CD14-positive monocyte (primary cell): ENCODE results near the gene IL11RA. TPM values are rescaled to one million over a fixed set of nuclear protein-coding genes. Genes with fewer than 3 reads are reported as not detected.

Experiments
- DNase-seq, 3 donors: peaks; one replicate each; pipeline ENCODE4 v3.0.0-alpha.2; 2011 to 2022
- H2AFZ ChIP-seq: 2 replicates; pipeline ENCODE4 v1.6.0; 2012; ENCODE audit warnings: mild to moderate bottlenecking, low read depth, low read length, inconsistent platforms; ENCODE audit not compliant: insufficient read depth, poor library complexity, severe bottlenecking
- H3K27ac ChIP-seq, 2 donors: 1 replicate in 1 of 2; 2 replicates in 1 of 2; pipeline ENCODE4 v1.5.1; 2012 to 2013; ENCODE audit warnings: low read length in 2 of 2, control low read depth in 1 of 2, inconsistent platforms in 1 of 2, low read depth in 1 of 2, mild to moderate bottlenecking in 1 of 2
- H3K27me3 ChIP-seq, 2 donors: one replicate each; pipeline versions ENCODE4 v1.6.0 to v1.6.1; 2011 to 2013; ENCODE audit warnings: low read length in 2 of 2; ENCODE audit not compliant: control insufficient read depth in 2 of 2, insufficient read depth in 2 of 2
- H3K36me3 ChIP-seq, 2 donors: replicated peaks in 1 of 2; 1 replicate in 1 of 2; 2 replicates in 1 of 2; pipeline versions ENCODE4 v1.5.1 to v1.6.1; 2012 to 2013; ENCODE audit warnings: low read length in 2 of 2, control low read depth in 1 of 2, inconsistent platforms in 1 of 2, mild to moderate bottlenecking in 1 of 2; ENCODE audit not compliant: insufficient read depth in 2 of 2, control insufficient read depth in 1 of 2
- H3K4me1 ChIP-seq, 2 donors: 1 replicate in 1 of 2; 2 replicates in 1 of 2; pipeline versions ENCODE4 v1.5.1 to v1.6.1; 2012 to 2013; ENCODE audit warnings: low read length in 2 of 2, control low read depth in 1 of 2, inconsistent platforms in 1 of 2, mild to moderate bottlenecking in 1 of 2, moderate library complexity in 1 of 2; ENCODE audit not compliant: insufficient read depth in 2 of 2, control insufficient read depth in 1 of 2
- H3K4me2 ChIP-seq: replicated peaks from 2 replicates; pipeline ENCODE3; 2012; ENCODE audit warnings: low read length, moderate library complexity, mild to moderate bottlenecking; ENCODE audit not compliant: poor library complexity, severe bottlenecking; ENCODE audit errors: extremely low read depth
- H3K4me3 ChIP-seq, 3 experiments: fragments of 200-600 bp in 1 of 3; sonication (generic) in 1 of 3; replicated peaks in 1 of 3; 1 replicate in 2 of 3; 2 replicates in 1 of 3; pipeline ENCODE4 v1.5.1; 2011 to 2013; ENCODE audit warnings: low read length in 3 of 3, mild to moderate bottlenecking in 3 of 3, control low read depth in 2 of 3, low read depth in 2 of 3, inconsistent platforms in 1 of 3, moderate library complexity in 1 of 3
- H3K79me2 ChIP-seq: 2 replicates; pipeline ENCODE4 v1.6.0; 2012; ENCODE audit warnings: mild to moderate bottlenecking, control low read depth, inconsistent platforms, low read length, moderate library complexity; ENCODE audit not compliant: insufficient read depth
- H3K9ac ChIP-seq: 2 replicates; pipeline ENCODE4 v1.6.0; 2017; ENCODE audit warnings: low read length, mild to moderate bottlenecking; ENCODE audit not compliant: insufficient read depth, poor library complexity, severe bottlenecking
- H3K9me3 ChIP-seq, 2 donors: replicated peaks in 1 of 2; 1 replicate in 1 of 2; 2 replicates in 1 of 2; pipeline versions ENCODE4 v1.5.1 to v1.6.1; 2012 to 2013; ENCODE audit warnings: low read length in 2 of 2, control low read depth in 1 of 2; ENCODE audit not compliant: control insufficient read depth in 1 of 2, insufficient read depth in 1 of 2
- H4K20me1 ChIP-seq: 2 replicates; pipeline ENCODE4 v1.6.0; 2012; ENCODE audit warnings: mild to moderate bottlenecking, low read length, control low read depth, moderate library complexity; ENCODE audit not compliant: insufficient read depth
- H3K27ac Mint-ChIP-seq, 7 donors: one replicate each; pipeline ENCODE4 v1.8.0; 2020; ENCODE audit warnings: mild to moderate bottlenecking in 7 of 7, mixed read lengths in 7 of 7, moderate library complexity in 6 of 7, inconsistent platforms in 2 of 7
- H3K27me3 Mint-ChIP-seq, 3 donors: one replicate each; pipeline ENCODE4 v1.8.0; 2021 to 2022; ENCODE audit warnings: low read depth in 3 of 3, mild to moderate bottlenecking in 3 of 3, mixed read lengths in 3 of 3, moderate library complexity in 3 of 3, inconsistent platforms in 1 of 3
- H3K36me3 Mint-ChIP-seq, 2 donors: one replicate each; pipeline ENCODE4 v1.8.0; 2020; ENCODE audit warnings: mixed read lengths in 2 of 2, inconsistent platforms in 1 of 2, mild to moderate bottlenecking in 1 of 2
- H3K4me1 Mint-ChIP-seq: one replicate; pipeline ENCODE4 v1.8.0; 2020; ENCODE audit warnings: mild to moderate bottlenecking, mixed read lengths
- H3K4me3 Mint-ChIP-seq, 2 donors: one replicate each; pipeline ENCODE4 v1.8.0; 2020; ENCODE audit warnings: mild to moderate bottlenecking in 2 of 2, mixed read lengths in 2 of 2, moderate library complexity in 1 of 2
- H3K9me3 Mint-ChIP-seq, 7 donors: one replicate each; pipeline ENCODE4 v1.8.0; 2020 to 2022; ENCODE audit warnings: mixed read lengths in 7 of 7, mild to moderate bottlenecking in 6 of 7, moderate library complexity in 6 of 7, inconsistent platforms in 2 of 7
- CTCF ChIP-seq: fragments of 200-600 bp; IDR thresholded peaks from one replicate; pipeline ENCODE4 v1.8.0; 2022; ENCODE audit warnings: antibody characterized with exemption, mild to moderate bottlenecking
- WGBS: methylation state at CpG from one replicate; pipeline ENCODE4 v1.1.5; 2013; ENCODE audit warnings: missing lambda C conversion rate; ENCODE audit not compliant: insufficient coverage; 5-methylcytosine and 5-hydroxymethylcytosine counted together
- intact Hi-C, 2 donors: fragments of 100-400 bp; cut with micrococcal nuclease; formaldehyde crosslinking; loops; one replicate each; pipeline versions ENCODE4 v1.15.0 to v1.15.1; 2023
- polyA plus RNA-seq, 3 donors: library from polyadenylated mRNA; depleted of rRNA in 1 of 3; unstranded in 2 of 3; stranded (reverse) in 1 of 3; fragments of 300-500 nt in 2 of 3; fragments of >200 nt in 1 of 3; fragmentation: Illumina TruSeq in 2 of 3; gene quantifications; 1 replicate in 2 of 3; 2 replicates in 1 of 3; pipeline ENCODE4 v1.2.3, GENCODE V29; 2012 to 2021

IL11RA gene
- polyA plus RNA-seq, 3 donors: 2.8 to 39.1 (median 4.1) TPM

- no peaks in the 10 kb centered on the region for H3K27me3 Mint-ChIP-seq
- WGBS: 1% methylated on average over 41 of the region's 43 CpGs
- peak within 1 kb of the TSS; percentile 78 to 93 (median 87) for H3K27ac Mint-ChIP-seq
- intact Hi-C loops: no loop called here
- Histone ChIP-seq H3K9ac (peak within 1 kb of the TSS; percentile 77), H3K4me3 (peak within 1 kb of the TSS; percentile 83 to 90 (median 85)), H3K9me3 (no peaks in the 10 kb centered on the region), H3K36me3 (peaks cover 18 to 30% of the 10 kb centered on the region in 2 donors), H3K4me1 (peaks cover 21 to 26% of the 10 kb centered on the region in 2 donors), H3K79me2 (peaks cover 4% of the 10 kb centered on the region), H2AFZ (peak within 1 kb of the TSS; percentile 91), H3K27ac (peak within 1 kb of the TSS; percentile 75 to 83), H3K4me2 (peak within 1 kb of the TSS; percentile 95), H4K20me1 (peaks cover 14% of the 10 kb centered on the region), H3K27me3 (no peaks in the 10 kb centered on the region)
- peaks cover 34 to 36% of the 10 kb centered on the region in 2 donors for H3K36me3 Mint-ChIP-seq
- TF ChIP-seq CTCF: peak; percentile 34
- H3K4me1 Mint-ChIP-seq: peaks cover 31% of the 10 kb centered on the region
- peaks cover 0 to 2% (median 0%) of the 10 kb centered on the region in 7 donors for H3K9me3 Mint-ChIP-seq
- peak; percentile 84 to 89 (median 86) for DNase-seq
- H3K4me3 Mint-ChIP-seq: peak within 1 kb of the TSS; percentile 90 to 92
Observed at GRCh38 chr9:34646211-34647083, 5.5 kb upstream of the IL11RA start, which contains the start of gene GALT. Gene GALT, plus strand, starts transcription at chr9:34646675. Its CDS starts 30 bp downstream, at chr9:34646705.

- Mint-ChIP-seq H3K4me1 (peaks cover 33% of the 10 kb centered on the region), H3K27me3 (no peaks in the 10 kb centered on the region), H3K4me3 (peak overlapping the region; percentile 90 to 92), H3K27ac (peak overlapping the region; percentile 78 to 93 (median 87)), H3K36me3 (peaks cover 34 to 40% of the 10 kb centered on the region in 2 donors), H3K9me3 (peaks cover 0 to 2% (median 0%) of the 10 kb centered on the region in 7 donors)
- H3K9ac ChIP-seq: peak overlapping the region; percentile 77
- no peak for TF ChIP-seq CTCF
- H3K4me1 ChIP-seq: peaks cover 21 to 30% of the 10 kb centered on the region in 2 donors
- H3K79me2 ChIP-seq: peaks cover 4% of the 10 kb centered on the region
- no peaks in the 10 kb centered on the region for H3K27me3 ChIP-seq
- peak overlapping the region; percentile 95 for H3K4me2 ChIP-seq
- H2AFZ ChIP-seq: peak overlapping the region; percentile 91
- H3K36me3 ChIP-seq: peaks cover 18 to 30% of the 10 kb centered on the region in 2 donors
- H3K27ac ChIP-seq: peak overlapping the region; percentile 75 to 83
- intact Hi-C loops: no loop called here
- H3K9me3 ChIP-seq: no peaks in the 10 kb centered on the region
- WGBS: 0% methylated on average over 8 of the region's 8 CpGs
- DNase-seq: peak in 1 of 3 donors; percentile 11
- H3K4me3 ChIP-seq: peak overlapping the region; percentile 83 to 90 (median 85)
- peaks cover 14% of the 10 kb centered on the region for H4K20me1 ChIP-seq
Observed at GRCh38 chr9:34647084-34647403, 4.9 kb upstream of the IL11RA start.
